Right lobe of liver (tissue), 4 donors: ENCODE measurements around the gene FAM156A.

Experiments
- POLR2A ChIP-seq: fragments of 450-650 bp; IDR thresholded peaks from one replicate; pipeline ENCODE4 v1.6.1; 2017; ENCODE audit warnings: antibody characterized with exemption, mild to moderate bottlenecking
- TF ChIP-seq, protein P1 (sequence below), 4 donors: fragments of 200-600 bp in 3 of 4; fragments of 450-650 bp in 1 of 4; IDR thresholded peaks; one replicate each; pipeline versions ENCODE4 v1.5.1 to v1.8.0; 2016 to 2022; ENCODE audit warnings: antibody characterized with exemption in 4 of 4, mild to moderate bottlenecking in 2 of 4
- donor health status: DM: no; HTN: no; CAD: no.
- donor health status: DM: no; HTN: no; CAD: no.
- donor health status: DM: no; HTN: yes; CAD: no.

DNA sequence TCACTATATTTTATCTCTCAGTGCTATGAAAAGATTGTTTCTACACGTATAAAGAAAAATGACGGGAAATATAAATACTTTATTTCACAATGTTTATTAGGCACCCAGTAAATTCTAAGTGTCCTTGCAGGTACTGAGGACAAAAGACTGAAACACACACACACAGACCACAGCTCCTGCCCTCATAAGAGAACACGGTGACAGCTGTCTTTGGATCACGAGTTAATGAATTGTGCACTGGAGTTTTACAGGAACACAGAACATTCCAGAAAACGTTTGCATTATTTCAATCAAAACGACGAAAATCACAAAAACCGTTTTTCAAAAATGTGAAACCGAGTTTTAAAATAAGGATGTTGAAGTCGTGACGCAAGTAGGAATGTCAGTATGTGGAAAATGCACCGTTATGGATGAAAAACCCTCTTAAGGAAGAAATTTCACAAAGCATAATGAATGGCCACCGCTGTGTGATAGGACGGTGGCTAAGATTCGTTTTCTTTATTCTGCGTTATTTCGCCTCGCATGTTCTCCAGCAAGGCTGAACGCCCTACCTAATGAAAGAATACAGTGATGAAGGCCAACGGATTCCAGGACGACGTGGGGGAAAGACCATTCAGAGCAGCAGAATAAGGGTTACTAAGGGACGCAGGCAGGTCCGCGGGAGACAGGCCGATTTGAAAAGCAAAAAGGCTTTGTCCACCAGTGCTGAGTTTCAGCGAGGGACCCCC is 24.2 kb downstream of the FAM156A start:
- TF ChIP-seq POLR2A, result no peak
- TF ChIP-seq, protein P1, sequence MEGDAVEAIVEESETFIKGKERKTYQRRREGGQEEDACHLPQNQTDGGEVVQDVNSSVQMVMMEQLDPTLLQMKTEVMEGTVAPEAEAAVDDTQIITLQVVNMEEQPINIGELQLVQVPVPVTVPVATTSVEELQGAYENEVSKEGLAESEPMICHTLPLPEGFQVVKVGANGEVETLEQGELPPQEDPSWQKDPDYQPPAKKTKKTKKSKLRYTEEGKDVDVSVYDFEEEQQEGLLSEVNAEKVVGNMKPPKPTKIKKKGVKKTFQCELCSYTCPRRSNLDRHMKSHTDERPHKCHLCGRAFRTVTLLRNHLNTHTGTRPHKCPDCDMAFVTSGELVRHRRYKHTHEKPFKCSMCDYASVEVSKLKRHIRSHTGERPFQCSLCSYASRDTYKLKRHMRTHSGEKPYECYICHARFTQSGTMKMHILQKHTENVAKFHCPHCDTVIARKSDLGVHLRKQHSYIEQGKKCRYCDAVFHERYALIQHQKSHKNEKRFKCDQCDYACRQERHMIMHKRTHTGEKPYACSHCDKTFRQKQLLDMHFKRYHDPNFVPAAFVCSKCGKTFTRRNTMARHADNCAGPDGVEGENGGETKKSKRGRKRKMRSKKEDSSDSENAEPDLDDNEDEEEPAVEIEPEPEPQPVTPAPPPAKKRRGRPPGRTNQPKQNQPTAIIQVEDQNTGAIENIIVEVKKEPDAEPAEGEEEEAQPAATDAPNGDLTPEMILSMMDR (IDR thresholded peaks at IDR 0.05), result no peak
